GM18519 (cell line): ENCODE data around the gene C12orf60.
A peak's percentile ranks its signal among the peaks of the same experiment; 100 is the strongest.

Experiments
- ATAC-seq: cut with Tn5 transposase; IDR thresholded peaks from one replicate; pipeline ENCODE4 v1.9.1; 2021; ENCODE audit warnings: mild to moderate bottlenecking, moderate library complexity; ENCODE audit not compliant: unreplicated experiment, low FRiP score

The C12orf60 gene

DNA sequence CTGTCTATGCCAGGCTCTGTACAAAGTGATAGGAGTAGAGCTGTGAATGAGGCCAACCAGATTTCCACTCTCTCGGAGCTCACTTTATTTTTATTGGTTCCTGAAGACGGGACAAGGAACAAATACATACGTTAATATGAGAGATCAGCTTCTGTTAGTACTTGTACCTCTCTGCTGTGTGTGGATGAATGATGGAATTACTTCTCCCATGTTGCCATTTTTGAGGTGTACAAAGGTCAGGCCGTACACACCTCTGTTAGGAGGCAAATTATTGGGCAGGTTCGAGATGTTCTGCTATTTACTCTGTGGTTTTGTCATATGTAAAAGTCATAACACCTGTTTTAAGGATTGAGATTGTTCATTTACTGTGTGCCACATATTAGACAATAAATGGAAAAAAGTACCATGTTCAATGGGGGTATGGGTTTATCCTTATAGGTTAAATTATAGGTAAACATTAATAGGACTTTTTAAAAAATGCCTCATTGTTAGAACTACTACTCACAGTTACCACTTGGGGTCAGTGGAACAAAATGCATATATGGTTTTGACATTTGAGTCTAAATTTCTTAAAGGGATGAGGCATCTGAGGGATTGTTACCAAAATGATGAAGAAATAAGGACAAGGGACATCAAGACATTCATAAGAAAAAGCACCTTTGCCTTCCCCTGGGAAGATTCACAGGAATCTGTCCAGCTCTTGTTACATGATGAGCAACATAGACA, 27.1 kb upstream of the C12orf60 start:
- no peak for ATAC-seq

DNA sequence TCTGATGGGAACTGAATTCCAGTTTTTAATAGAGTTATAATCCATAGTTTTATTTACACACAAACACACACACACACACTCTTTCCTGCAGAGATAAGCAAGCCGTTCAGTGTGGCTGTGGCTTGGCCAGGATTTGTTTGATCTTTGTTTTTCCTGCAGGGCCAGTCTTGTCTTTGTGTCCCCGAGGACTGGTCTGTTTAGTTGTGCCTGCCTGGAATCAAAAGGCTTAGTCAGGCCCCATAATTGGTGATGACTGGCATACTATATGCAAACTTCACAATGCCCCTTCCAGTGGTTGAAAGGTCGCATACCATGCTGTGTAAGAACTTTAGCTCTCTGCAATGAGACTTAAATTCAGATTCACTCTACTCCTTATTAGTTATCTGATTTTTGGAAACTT, 26.2 kb upstream of the C12orf60 start:
- no peak for ATAC-seq

DNA sequence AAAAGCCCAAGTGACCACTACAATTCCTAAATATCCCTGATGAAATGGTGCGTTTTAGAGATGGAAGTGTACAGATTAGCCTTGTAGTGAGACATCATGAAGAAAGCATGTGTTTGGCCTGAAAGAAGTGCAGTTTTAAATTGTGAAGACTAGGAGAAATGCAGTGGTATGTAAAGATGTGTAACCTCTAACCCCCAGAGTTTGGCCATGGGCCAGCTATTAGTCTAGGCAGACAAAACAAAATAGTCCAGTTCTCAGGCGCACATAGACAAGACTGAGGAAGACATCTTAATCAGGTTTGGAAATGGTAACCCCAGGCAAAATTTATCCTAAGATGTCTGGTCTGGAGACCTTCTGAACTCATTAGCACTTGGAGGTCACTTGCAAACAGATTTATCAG, 23.6 kb upstream of the C12orf60 start:
- no peak for ATAC-seq

DNA sequence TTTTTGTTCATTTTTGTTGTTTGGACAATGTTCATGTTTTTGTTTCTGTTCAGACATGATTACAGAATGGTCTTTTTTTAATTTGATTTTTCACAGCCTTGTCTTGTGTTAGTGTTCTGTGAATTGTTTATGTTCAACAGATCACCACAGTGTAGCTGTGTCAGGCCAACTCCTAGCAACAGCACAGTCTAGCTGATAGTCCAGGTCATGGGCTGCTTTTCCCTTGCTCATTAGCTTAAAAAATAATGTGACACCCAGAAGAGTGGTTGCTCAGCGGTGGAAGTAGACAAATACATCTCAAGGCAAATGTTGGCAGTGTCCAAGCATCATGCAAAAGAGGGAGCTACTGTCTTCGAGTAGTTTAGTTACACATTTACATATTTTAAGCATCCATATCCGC, 22.6 kb upstream of the C12orf60 start:
- ATAC-seq: no peak

DNA sequence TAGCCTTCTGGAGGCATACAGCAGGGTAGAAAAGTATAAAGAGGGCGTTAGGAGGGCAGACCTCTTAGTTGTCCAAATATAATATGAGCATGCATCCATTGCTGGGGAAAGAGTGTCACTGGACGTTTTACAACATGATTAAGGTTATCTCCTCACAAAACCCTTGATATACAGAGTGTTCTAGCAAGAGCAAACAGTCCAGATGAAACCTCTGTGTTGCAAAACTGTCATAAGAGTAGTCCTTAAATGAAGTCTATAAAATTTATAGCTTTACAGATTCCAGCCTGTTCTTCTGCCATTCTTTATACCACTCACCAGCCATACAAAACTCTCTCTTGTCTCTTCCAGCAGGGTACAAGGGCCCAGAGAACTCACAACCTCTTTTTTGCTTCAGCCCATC, 21.9 kb upstream of the C12orf60 start:
- no peak for ATAC-seq

DNA sequence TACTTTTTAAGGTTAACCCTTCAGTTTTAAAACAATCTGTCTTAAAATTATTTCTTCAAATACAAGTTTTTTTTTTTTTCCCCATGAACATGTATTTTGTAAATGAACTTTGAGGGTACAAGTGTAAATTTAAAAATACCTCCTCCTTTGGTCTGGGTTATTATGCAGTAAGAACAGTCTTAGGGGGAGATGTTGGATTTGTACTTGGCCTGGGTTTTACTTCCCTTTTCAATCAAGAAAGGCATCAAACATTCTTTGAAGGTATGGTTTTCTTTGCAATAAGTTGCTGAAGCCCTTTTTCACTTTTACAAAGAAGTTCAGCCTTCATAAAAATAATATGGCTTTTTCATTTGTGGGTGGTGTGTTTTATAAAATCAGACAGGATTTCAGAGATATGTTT, 20.7 kb upstream of the C12orf60 start:
- no peak for ATAC-seq

DNA sequence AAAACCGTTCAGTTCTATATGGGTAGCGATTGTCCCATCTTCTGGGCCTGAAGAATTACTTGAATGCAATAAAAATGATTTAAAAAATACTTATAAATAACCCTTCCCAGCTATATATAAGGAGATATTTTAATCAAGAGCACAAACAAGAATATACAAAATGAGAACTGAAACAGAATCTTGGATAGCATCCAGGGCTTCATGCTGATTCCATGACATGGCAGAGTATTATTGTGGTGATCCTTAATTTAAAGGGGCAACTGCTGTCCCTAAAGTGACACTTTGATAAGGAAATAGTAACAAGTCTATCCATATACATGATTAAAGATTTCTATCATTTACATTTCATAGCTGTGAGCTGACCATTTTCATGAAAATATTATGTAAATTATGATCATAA, 19.0 kb upstream of the C12orf60 start:
- ATAC-seq: no peak

DNA sequence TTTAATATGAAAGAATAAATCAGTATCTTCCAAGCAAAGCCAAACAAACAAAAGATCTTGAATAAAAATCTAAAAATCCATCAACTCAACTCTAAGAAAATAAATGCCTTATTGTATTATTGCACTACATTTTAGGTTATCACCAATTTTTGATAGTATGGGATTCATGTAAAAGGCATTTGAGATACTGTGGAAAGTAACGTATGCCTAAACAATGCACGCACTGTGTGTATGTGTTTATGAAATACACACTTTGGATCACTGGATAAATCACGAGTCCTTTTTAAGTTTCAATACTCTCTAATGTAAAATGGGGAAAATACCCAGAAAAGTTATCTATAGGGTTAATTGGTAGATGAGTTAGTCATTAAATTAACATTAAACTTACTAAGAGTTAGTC, 17.9 kb upstream of the C12orf60 start:
- no peak for ATAC-seq

DNA sequence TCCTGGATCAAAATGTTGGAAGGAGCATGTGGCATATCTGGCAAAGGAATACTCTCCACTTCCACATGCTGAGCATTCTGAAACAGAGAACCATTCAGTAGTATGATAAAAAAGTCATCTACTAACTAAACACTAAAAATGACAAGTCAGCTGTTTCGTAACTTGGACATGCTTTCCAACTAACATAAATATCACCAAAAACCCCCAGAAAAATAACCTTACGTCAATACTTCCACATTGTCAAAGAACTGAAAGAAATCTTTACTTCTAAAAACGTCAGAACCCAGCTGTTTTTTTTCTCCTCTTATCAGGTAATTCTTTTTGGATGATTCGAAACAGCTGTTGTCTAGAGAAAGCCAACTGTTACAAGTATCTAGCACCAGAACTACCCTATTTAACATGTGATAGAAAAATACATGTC, 8.4 kb upstream of the C12orf60 start:
- ATAC-seq: no peak

DNA sequence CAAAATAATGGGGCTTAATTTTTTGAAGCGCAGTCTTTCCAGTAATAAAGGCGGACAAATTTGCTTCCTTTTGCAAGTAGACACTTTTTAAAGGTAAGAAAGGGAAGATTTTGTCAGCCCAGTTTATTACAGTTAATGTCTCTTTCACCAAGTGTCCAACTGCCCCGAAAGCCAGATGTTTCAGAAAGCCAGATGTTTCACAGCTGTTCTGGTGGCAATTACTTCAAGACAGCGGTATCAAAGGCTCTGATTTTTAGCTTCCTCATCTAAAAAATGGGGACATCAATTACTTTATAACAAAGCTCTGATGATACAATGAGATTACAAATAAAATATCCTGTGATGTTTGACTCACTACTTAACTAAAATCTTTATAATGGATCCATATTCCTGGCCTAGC, 1.2 kb upstream of the C12orf60 start:
- no peak for ATAC-seq

DNA sequence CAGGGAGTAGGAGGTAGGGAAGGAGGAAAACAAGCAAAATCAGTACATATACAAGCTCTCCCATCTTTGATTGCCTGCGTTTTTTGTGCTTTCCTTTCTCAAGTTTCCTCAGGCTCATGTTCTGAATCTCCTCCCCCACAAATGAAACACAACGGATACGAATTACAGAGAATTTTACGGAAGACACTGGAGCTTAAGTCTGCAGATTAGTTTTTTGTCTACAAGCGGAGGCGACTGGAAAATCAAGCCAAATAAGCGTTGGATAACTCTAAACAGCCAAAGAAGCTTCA, 804 bp upstream of the C12orf60 start:
- no peak for ATAC-seq

DNA sequence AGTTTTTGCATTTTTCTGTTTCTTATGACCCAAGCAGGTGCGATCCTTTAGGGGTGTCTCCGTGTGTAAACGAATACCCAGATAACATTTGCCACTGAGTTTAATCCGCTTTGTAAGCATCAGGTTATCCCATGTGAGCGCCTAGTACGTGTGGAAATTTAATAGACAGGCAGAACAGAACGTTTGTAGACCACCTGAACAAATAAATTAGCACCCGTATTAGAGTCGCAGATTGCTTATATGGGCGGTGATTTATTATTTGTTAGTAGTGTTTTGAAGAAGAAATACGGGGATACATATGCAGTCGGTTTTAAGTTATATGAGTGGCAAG, 325 bp downstream of the C12orf60 start:
- ATAC-seq: peak; percentile 7

DNA sequence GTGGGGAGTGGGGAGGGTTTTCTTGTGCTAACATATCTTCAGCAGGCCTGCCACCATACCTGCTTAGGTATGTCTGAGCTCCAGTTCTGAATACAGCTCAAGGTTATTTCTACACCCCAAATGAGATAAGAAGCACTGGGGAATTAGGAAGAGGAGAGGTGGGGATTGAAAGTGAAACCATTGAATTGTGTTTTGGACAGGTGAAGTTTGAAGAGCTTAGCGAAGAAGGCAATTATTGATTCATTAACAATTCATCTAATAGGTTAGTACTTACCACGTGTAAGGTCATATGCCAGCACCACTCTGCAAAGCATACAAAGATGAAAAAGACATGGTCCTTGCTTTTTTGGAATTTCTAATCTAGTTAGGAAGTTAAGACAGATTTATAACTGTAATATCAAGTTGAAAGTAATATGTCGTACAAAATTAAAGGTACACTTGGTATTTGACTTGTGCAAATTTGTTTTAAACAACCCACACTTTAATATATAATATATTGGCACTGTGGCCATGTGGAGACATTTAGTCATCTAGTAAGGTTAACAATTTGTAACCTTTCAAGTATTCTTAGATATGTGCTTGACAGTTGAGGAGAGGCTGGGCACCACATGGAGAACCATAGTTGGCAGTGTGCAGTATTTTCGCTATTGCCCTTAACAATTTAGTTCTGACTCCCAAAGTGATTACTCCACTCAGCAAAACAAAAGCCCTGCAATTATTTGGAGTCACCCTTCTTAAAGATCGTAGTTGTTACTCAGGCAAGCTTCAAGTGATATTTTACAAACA, 6.9 kb downstream of the C12orf60 start:
- ATAC-seq: no peak

DNA sequence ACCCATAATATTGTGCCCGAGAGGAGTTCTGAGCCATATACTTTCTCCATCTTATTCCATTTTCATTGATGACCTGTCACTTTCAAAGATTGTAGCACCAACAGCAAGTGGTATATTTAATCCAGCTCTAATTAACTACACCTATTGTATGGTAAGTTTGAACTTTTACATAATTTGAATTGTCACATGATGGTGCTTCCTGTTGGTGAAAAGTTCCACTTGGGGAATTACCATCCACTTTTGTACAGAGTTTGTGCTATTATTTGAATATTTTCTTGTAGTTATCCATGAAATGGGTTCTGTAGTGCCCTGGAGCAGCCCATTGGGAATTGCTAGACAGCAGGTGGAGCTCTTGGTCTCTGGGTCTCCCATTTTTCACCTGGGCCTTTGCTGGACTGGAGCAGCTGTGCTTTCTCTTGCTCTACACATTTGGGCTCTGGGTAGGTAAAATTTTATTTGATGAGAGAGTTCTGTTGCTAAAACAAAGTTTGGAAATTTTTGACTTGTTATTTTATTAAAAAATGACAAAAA, 7.5 kb downstream of the C12orf60 start:
- no peak for ATAC-seq

DNA sequence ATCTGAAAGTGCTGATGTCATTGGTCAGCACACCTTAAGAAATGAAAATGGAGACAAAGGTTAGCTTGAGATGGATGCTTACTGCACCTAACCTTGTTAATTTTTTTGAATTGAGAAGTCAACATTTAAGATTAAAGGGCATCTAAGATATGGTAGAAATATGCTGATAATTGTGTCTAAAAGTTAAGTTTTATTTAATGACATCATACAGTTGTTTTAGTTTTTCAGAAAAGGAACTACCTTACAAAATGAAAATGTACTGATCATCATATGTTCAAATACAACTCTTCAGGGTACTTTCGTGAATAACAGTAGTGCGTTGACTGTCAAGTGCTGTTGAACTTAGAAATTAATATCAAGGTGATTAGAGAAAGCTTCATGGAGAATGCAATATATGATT, 8.0 kb downstream of the C12orf60 start:
- no peak for ATAC-seq

DNA sequence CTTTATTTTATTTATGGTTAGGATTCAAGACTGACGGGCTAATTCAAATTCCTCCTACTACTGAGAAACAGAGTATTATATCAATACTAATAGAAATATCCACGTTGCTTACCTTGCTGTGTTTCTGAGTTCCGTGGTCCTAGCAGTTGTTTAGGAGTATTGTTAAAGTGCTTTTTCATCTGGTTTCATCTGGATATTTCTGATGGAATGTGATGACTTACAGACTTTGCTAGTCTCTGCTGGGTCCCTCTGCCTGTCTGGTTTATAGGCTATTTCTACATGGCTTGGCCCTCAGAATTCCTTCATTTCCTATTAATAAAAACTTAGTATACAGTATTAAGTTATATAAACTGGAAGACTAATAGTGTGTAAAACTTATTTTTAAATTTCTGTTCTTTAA, 10.5 kb downstream of the C12orf60 start, which contains the start of gene SMCO3:
SMCO3 (minus strand) TSS at position 169 of the 400 bp plus-strand sequence. CDS start 7,502 bp downstream, outside the sequence.
- no peak for ATAC-seq

DNA sequence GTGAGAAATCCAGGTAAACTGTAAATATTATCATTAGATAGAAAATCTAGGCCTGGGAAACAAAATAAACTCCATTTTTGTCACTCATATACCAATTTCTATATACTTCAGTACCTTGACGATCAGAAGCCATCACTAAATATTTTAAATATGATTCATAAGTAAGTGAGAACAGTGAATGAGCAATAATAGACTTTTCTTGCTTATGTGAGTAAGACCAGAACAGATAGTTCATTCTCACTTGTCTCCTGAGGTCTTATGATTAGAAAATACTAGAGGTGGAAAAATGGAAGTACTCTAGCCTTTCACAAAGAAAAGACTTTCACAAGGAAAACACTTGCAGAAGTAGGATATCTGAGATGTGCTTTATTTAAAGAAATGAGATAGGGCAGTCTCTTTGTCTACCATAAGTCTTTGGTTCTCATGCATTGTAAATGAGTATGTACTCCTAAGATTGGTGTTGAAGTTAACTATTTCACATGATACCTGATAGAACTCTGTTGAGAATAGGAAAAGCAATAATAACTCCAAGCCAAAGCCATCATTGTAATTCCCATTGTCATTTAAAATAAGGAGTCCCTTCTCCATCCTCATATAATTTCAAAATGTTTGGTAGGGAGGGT, 20.7 kb downstream of the C12orf60 start:
- ATAC-seq: no peak

DNA sequence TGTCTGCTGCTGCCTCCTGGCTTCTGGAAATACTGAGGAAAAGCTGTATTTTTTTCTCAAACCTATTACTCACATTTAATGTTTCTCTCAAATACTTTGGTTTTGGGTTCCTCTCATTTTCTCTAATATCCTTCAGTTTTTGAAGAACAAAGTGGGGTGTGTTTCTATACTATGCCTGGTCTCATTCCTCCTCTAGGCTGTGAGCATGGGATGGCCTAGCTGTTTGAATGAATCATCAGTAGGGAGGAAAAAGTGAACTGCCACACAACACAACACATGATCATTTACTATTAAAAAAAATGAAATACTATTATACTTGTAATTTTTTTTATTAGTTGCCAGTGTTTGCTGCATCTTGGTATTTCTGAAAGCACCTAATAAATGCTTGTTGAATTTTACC, 21.8 kb downstream of the C12orf60 start:
- ATAC-seq: no peak

DNA sequence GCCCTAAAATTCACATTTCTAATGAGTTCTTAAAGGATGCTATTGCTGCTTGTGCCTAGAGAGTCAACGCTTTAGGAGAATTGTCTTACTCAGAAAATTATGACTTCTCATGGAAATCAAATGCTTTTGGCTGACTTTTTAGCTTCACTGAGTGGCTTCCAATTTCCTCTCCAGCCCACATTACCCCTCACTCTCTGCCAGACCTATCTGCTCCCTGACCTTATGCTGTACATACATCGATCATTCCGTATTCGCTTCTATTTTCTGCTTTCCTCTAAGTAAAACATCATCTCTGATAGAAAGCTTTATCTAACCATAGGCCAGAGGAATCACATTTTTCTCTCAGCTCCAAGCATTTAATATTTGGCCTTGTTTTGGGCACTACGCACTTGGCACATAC, 23.0 kb downstream of the C12orf60 start:
- no peak for ATAC-seq

DNA sequence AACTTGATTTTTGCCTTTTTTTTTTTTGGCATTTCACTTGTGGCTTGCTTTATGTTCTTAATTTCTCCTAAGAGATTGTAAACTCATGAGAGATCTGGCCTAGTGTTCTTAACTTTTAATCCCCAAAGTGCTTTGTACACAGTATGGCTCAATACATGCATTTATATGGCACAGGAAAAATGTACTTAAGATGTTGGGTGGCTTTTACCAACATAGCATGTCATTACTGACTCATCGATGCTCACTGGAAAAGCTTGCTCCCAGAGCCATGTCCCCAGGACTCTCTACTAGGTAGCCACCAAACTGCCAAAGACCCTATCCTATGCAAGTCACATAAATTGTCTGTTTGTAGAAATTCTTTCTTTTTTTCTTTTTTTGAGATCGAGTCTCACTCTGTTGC, 23.6 kb downstream of the C12orf60 start:
- ATAC-seq: no peak

DNA sequence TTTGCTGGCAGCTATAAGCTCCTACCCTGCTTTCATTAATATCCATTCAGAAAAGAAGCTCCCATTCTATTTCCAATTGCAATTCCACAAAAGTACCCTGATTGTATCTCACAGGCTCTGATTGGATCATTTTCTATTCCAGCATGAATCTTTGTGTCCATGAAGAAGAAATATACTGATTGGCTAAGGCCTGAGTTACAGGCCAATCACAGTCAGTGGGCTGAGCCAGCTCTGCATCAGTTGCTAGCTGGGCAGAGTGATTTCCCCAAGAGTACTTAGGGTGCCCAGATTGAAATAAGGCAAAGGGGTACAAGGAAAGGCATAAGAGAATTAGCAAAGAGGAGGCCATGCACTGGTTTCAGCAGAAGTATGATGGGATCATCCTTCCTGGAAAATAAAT, 25.4 kb downstream of the C12orf60 start:
- peak; percentile 70 for ATAC-seq

DNA sequence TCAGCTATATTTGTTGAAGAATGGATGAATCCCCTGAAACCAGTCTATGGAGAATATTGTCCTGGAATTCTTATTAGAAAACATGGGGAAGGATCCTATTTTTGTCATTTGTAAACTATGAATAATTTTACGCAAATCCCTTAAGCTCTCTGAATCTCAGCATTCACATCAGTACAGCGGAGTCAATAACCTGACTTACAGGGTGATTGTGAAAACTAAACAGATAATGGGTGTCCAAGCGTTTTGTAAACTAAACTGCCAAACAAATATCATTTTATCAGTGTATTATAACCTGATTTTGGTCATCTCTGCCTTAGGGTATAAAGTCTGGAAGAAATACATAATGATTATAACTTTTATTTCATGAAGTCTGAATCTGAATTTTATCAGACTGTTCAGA, 29.9 kb downstream of the C12orf60 start:
- ATAC-seq: no peak
